GM12872 (cell line): ENCODE data around the gene FPR1.

ENCODE experiments used
- CTCF ChIP-seq: IDR thresholded peaks from 3 replicates; pipeline ENCODE4 v1.5.1; 2011; ENCODE audit warnings: low read depth, mild to moderate bottlenecking, low read length, moderate library complexity; ENCODE audit not compliant: insufficient read depth

The FPR1 gene

DNA sequence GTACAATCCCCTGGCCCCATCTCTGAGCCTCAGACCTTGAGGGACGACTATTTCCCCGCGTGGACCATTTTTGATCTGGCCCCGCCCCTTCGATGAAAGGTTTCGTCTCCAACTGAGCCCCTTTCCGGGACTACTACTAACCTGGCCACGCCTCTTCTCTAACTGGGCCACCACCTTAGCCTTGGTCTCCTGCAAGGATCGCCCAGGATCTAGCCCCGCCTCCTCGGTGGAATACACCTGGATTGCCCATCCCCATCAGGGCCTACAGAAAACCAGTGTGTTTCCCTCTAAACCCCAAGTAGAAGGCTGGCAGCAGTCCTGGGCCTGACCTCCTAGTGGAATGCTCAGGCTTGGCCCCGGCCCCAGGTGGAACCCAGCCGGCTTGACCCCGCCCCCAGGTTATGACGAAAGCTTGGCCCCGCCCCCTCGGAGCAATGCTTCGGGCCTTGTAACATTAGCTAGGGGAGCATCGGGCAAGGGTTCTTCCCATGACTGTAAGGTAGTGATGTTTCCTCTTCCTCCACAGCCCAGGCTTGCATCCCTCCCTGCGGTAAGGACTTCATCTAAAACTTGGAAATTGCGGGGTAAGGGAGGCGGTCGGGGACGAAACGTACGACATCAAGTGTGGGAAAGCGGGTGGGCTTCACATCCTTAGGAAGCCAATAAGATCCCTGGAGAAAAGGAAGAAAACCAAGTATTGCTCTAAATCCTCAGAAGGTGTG, 49.4 kb downstream of the FPR1 start:
- TF ChIP-seq CTCF: no peak

GRCh38 chr19:51701468-51702100, 50.1 kb downstream of the FPR1 start:
- no peak for TF ChIP-seq CTCF

DNA sequence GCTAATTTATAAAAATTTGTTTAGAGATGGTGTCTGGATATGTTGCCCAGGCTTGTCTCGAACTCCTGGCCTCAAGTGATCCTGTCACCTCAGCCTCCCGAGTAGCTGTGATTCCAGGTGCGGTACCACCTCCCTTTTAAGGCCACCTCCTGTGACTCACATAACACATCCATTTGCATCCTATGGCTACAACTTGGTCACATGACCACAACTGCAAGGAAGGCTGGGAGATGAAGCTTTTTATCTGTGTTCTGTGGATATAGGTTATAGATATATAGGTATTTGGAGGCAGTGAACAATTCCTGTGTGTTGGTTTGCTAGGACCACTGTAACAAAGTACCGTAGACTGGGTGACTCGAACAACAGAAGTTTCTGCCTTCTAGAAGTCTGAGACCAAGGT, 52.5 kb downstream of the FPR1 start:
- no peak for TF ChIP-seq CTCF

- TF ChIP-seq CTCF: no peak
Observed at GRCh38 chr19:51698296-51698695, 53.4 kb downstream of the FPR1 start.

DNA sequence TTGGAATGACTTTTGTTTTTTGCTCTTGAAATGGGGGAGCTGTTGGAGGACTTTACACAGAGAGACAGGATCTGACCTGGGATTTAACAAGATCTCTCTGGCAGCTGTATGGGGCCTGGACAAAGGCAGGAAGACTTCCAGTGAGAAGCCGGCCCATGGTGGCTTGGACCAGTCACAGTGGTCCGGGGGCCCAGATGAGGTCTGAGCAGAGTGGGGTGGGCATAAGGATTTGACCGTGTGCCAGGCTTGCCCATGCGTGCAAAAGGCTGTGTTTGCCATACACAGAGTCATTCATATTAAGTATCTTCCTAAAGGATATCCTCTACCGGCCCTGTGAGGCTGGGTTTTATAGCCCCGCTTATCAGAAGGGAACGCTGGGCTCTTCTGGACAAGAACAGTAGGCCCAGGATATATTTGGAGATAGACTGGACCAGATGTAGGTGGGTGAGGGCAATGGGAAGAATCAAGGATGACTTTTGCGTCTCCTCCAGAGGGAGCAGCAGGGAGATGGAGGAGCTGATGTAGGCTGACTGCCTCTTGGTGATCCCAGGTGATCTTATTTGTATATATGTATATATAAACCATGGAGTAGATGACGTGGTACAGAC, 54.4 kb downstream of the FPR1 start:
- TF ChIP-seq CTCF: no peak

- TF ChIP-seq CTCF: no peak
Observed at GRCh38 chr19:51696606-51697005, 55.1 kb downstream of the FPR1 start.
